Ovary (tissue), 9 donors: ENCODE data around the gene MYH8. TPM values are rescaled to one million over a fixed set of nuclear protein-coding genes. Genes with fewer than 3 reads are reported as not detected.

ENCODE experiments used
- DNase-seq, 5 donors: peaks; one replicate each; pipeline ENCODE4 v3.0.0-alpha.2; 2019 to 2020
- H3K27ac ChIP-seq, 2 donors: fragments of 200-600 bp; one replicate each; pipeline versions ENCODE4 v1.5.1 to v1.8.0; 2019 to 2022
- H3K27me3 ChIP-seq: fragments of 200-600 bp; one replicate; pipeline ENCODE4 v1.8.0; 2022
- H3K36me3 ChIP-seq: fragments of 200-600 bp; sonication (generic); one replicate; pipeline ENCODE4 v1.5.1; 2019
- H3K4me1 ChIP-seq: one replicate; pipeline ENCODE4 v1.8.1; 2013; ENCODE audit warnings: mild to moderate bottlenecking, moderate library complexity; ENCODE audit not compliant: insufficient read depth
- H3K4me3 ChIP-seq: fragments of 200-600 bp; sonication (generic); one replicate; pipeline ENCODE4 v1.5.1; 2017
- H3K9me3 ChIP-seq, 2 donors: fragments of 200-600 bp in 1 of 2; sonication (generic) in 1 of 2; one replicate each; pipeline versions ENCODE4 v1.5.1 to v1.8.1; 2013 to 2019; ENCODE audit warnings: mild to moderate bottlenecking in 1 of 2, moderate library complexity in 1 of 2
- CTCF ChIP-seq, 3 donors: fragments of 450-650 bp in 2 of 3; fragments of 200-600 bp in 1 of 3; IDR thresholded peaks; one replicate each; pipeline versions ENCODE4 v1.5.1 to v1.8.0; 2016 to 2022; ENCODE audit warnings: antibody characterized with exemption in 3 of 3, mild to moderate bottlenecking in 1 of 3
- EP300 ChIP-seq: sonication (generic); formaldehyde crosslinking; IDR thresholded peaks from one replicate; pipeline ENCODE4 v1.6.1; 2017; ENCODE audit warnings: antibody characterized with exemption
- POLR2A ChIP-seq: fragments of 450-650 bp; IDR thresholded peaks from one replicate; pipeline ENCODE4 v1.6.1; 2017; ENCODE audit warnings: antibody characterized with exemption, mild to moderate bottlenecking, moderate library complexity
- WGBS, 3 donors: extraction: QIAGEN DNeasy Blood & Tissue Kit in 1 of 3; methylation state at CpG; one replicate each; pipeline versions ENCODE4 v1.1.5 to v1.1.7; 2013 to 2017; 5-methylcytosine and 5-hydroxymethylcytosine counted together
- intact Hi-C, 4 donors: fragments of 100-400 bp; cut with DNase I; formaldehyde crosslinking; loops; one replicate each; pipeline versions ENCODE4 v1.11.0 to v1.15.1; 2022 to 2023
- polyA plus RNA-seq, 2 donors: library from polyadenylated mRNA; stranded (reverse); fragments of 200-250 nt in 1 of 2; fragments of 350-450 nt in 1 of 2; fragmentation: Illumina TruSeq in 1 of 2; extraction: RNeasy Lipid Tissue Mini Kit (QIAGEN cat#74804) in 1 of 2; gene quantifications; one replicate each; pipeline ENCODE4 v1.2.3, GENCODE V29; 2013 to 2014
- total RNA-seq, 7 donors: library from RNA; depleted of rRNA in 2 of 7; stranded (reverse); fragments of >200 nt in 2 of 7; fragmentation: NEBNext Ultra II Directional in 3 of 7; extraction: Animal tissue kit (Norgen Biotek cat#: 25700) in 3 of 7; gene quantifications; one replicate each; pipeline versions ENCODE4 v1.1.0 to v1.2.4, GENCODE V29; 2016 to 2023
- donor health status: DM: no; HTN: no; CAD: no; lungs with moderate emphysema.
- donor health status: DM: no; HTN: no; CAD: no.
- donor health status: Bipolar disorder and iron deficiency.
- donor health status: DM: yes; HTN: yes; CAD: no.
- donor health status: DM: no; HTN: no; CAD: no.
- donor health status: DM: yes; HTN: yes; CAD: no.

The MYH8 gene
- total and polyA plus RNA-seq, 9 donors = not detected

GRCh38 chr17:10429421-10430045, 7.8 kb upstream of the MYH8 start:
- no peak overlapping the region for H3K27ac ChIP-seq
- no peak for TF ChIP-seq POLR2A
- no peak for TF ChIP-seq CTCF (IDR thresholded peaks at IDR 0.05)
- TF ChIP-seq EP300 = no peak
- H3K4me3 ChIP-seq = no peak overlapping the region
- peaks cover 0 to 2% of the 10 kb centered on the region in 2 donors for H3K9me3 ChIP-seq
- no peak for DNase-seq
- H3K36me3 ChIP-seq = no peaks in the 10 kb centered on the region
- H3K4me1 ChIP-seq = no peaks in the 10 kb centered on the region
- no peaks in the 10 kb centered on the region for H3K27me3 ChIP-seq
- WGBS, 3 donors = 34 to 44% (median 35%) methylated on average over 2 of the region's 2 CpGs
- intact Hi-C loops = no loop called here

DNA sequence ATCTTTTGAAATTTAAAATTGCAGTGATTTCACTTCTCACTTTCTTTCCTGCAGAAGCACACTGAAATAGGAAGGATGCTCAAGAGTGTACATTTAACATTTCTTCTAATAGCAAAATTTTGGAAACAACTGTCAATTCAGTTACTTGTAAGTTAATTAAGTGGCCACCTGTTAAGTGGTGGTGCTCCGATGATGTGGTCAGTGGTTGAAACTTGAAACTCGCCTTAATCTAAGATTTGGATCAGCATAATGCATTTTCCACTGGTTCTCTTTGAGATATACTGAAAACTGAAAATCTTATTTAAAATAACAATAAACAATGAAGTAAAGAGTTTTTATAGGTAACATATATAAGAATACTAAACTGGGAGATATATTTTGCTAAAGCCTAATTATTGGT, 7.0 kb upstream of the MYH8 start:
- no peak for TF ChIP-seq EP300
- TF ChIP-seq POLR2A = no peak
- TF ChIP-seq CTCF (IDR thresholded peaks at IDR 0.05) = no peak
- H3K27ac ChIP-seq = no peak overlapping the region
- 72 to 86% (median 73%) methylated on average over 2 of the region's 2 CpGs for WGBS, 3 donors
- intact Hi-C loops = no loop called here
- H3K27me3 ChIP-seq = no peaks in the 10 kb centered on the region
- peaks cover 0 to 2% of the 10 kb centered on the region in 2 donors for H3K9me3 ChIP-seq
- H3K4me1 ChIP-seq = no peaks in the 10 kb centered on the region
- no peak overlapping the region for H3K4me3 ChIP-seq
- no peak for DNase-seq
- H3K36me3 ChIP-seq = no peaks in the 10 kb centered on the region

DNA sequence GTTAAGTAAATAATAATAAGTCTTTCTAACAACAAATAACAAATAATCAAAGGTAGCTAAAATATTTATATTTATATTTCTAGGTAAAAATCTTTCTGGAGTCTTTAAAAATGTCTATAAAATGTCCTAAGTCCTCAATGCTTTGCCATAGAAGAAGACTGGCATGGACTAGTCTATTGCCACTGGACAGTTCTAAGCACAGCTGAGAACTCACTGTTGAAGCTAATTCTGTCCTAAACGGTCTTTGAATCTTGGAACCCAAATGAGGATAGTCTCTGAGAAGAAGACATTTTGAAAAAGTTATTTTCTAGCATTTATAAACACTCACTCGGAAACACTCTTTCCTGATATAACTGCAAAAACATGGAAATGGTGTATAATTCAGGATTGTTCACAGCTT, 539 bp downstream of the MYH8 start:
- no peaks in the 10 kb centered on the region for H3K9me3 ChIP-seq
- DNase-seq = no peak
- no peaks in the 10 kb centered on the region for H3K4me1 ChIP-seq
- H3K27ac ChIP-seq = no peak overlapping the region
- WGBS, 3 donors = 74 to 94% (median 84%) methylated on average over 2 of the region's 2 CpGs
- TF ChIP-seq CTCF (IDR thresholded peaks at IDR 0.05) (no peak), EP300 (no peak), POLR2A (no peak)
- intact Hi-C loops = no loop called here
- H3K4me3 ChIP-seq = no peak overlapping the region
- H3K36me3 ChIP-seq = no peaks in the 10 kb centered on the region
- no peaks in the 10 kb centered on the region for H3K27me3 ChIP-seq

- no peak for DNase-seq
- intact Hi-C loops = no loop called here
- H3K9me3 ChIP-seq = no peaks in the 10 kb centered on the region
- no peak overlapping the region for H3K4me3 ChIP-seq
- WGBS, 3 donors = 66 to 76% (median 72%) methylated on average over 2 of the region's 2 CpGs
- H3K27ac ChIP-seq = no peak overlapping the region
- TF ChIP-seq EP300 = no peak
- no peak for TF ChIP-seq POLR2A
- no peak for TF ChIP-seq CTCF (IDR thresholded peaks at IDR 0.05)
- no peaks in the 10 kb centered on the region for H3K27me3 ChIP-seq
- no peaks in the 10 kb centered on the region for H3K4me1 ChIP-seq
- H3K36me3 ChIP-seq = no peaks in the 10 kb centered on the region
These were observed 939 bp downstream of the MYH8 start for GRCh38 chr17:10420811-10421210.
